A549 treated with Hydrocortisone at 1 μM for 4 hours (cell line): ENCODE measurements around the gene CDK17. TPM values are rescaled to one million over a fixed set of nuclear protein-coding genes. Genes with fewer than 3 reads are reported as not detected.

ENCODE experiments used
- total RNA-seq: library from RNA; stranded (reverse); fragments of 200-300 nt; extraction: Qiagen RNA extraction; gene quantifications from 5 replicates; pipeline ENCODE4 v1.2.3, GENCODE V29; 2022

Gene CDK17
- 11.6 to 18.0 TPM (median 11.8 TPM) in 5 replicates for total RNA-seq

GRCh38 chr12:96399919-96400630 is at the start of gene CDK17:
Gene CDK17 (minus strand): TSS chr12:96400439. CDS start chr12:96334836, 65,603 bp downstream.

Other genes with a start within 250 kb of the CDK17 start
- 56.9 to 83.3 TPM (median 69.1 TPM) in 5 replicates for gene ELK3, start 206.1 kb downstream of the CDK17 start, total RNA-seq
- gene CFAP54, start 89.1 kb upstream of the CDK17 start, total RNA-seq = 0.54 to 1.3 TPM (median 1.1 TPM) in 5 replicates